Posterior vena cava (tissue), 2 donors: ENCODE data around the gene TIAL1. TPM values are rescaled to one million over a fixed set of nuclear protein-coding genes. Genes with fewer than 3 reads are reported as not detected.
A peak's percentile ranks its signal among the peaks of the same experiment; 100 is the strongest.
"Not testable (repeated sequence)": the region's sequence is repeated elsewhere in the genome, so short reads cannot be mapped to it uniquely, and the experiment has no call there.

Experiments used
- DNase-seq: peaks from one replicate; pipeline ENCODE4 v3.0.0-alpha.2; 2020; ENCODE audit warnings: low spot score
- intact Hi-C, 2 donors: fragments of 100-400 bp; cut with DNase I; formaldehyde crosslinking; loops; one replicate each; pipeline versions ENCODE4 v1.14.1 to v1.14.2; 2022 to 2023
- total RNA-seq, 2 donors: library from RNA; stranded (reverse); fragmentation: NEBNext Ultra II Directional; extraction: Animal tissue kit (Norgen Biotek cat#: 25700); gene quantifications; one replicate each; pipeline ENCODE4 v1.2.1, GENCODE V29; 2021
- donor health status: DM: yes; HTN: yes; CAD: no.
- donor health status: DM: yes; HTN: yes; CAD: no.

Gene TIAL1
- total RNA-seq, 2 donors from 2014 or later = 78.8 to 90.7 TPM

- DNase-seq = no peak
- intact Hi-C loops = no loop called here
These were observed 28.8 kb downstream of the TIAL1 start for GRCh38 chr10:119567978-119568377.

GRCh38 chr10:119562097-119562496 is 34.7 kb downstream of the TIAL1 start:
- intact Hi-C loops = no loop called here
- no peak for DNase-seq

- intact Hi-C loops, DNase-seq: not testable (repeated sequence)
These were observed 37.3 kb downstream of the TIAL1 start for GRCh38 chr10:119559511-119559910.

GRCh38 chr10:119556081-119556480 is 40.7 kb downstream of the TIAL1 start:
- intact Hi-C loops, DNase-seq: not testable (repeated sequence)

DNA sequence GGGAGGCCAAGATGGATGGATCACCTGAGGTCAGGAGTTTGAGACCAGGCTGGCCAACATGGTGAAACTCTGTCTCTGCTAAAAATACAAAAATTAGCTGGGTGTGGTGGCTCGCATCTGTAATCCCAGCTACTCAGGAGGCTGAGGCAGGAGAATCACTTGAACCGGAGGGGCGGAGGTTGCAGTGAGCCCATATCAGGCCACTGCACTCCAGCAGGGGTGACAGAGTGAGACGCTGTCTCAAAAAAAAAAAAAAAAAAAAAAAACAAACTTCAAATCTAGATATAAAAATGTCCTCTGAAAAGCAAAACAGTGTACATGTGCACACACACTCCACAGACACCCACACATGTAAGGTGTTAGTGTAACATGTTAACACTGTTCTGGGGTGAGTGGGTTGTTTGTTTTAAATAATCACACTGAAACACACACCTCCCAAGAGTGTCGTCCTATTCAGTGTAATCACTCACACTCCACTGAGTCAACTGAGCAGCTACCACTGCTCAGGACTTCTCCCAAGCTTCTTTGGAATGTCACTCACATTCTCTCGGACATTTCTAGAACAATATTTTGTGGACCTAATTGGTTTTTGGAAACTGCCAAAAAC is 41.5 kb downstream of the TIAL1 start:
- intact Hi-C loops = no loop called here
- no peak for DNase-seq

GRCh38 chr10:119550827-119551226 is 45.9 kb downstream of the TIAL1 start:
- intact Hi-C loops = no loop called here
- no peak for DNase-seq

DNA sequence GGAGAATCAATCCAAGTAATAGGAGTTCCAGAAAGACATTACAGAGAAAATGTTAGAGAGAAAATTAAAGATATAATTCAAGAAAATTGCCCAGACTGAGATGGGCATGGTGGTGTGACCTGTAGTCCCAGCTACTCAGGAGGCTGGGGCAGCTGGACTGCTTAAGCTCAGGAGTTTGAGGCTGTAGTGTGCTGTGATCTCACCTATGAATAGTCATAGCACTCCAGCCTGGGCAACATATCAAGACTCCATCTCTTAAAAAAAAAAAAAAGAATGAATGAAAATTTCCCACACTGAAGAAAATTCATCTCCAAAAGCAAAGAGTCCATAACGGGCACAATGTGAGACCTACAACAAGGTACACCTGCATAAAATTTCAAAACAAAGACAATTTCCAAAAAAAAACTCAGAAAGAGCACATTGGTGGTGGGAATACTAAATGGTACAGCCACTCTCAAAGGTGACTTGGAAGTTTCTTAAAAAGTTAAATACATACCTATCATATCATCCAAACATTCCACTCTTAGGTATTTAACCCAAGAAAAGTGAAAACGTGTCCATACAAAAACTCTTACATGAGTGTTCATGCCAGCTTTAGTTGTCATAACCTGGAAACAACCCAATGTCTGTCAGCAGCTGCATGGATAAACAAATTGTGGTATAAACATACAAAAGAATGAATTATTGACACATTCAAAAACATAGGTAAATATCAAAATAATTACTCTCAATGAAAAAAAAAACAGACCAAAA is 47.3 kb downstream of the TIAL1 start:
- no peak for DNase-seq
- intact Hi-C loops = no loop called here

- no peak for DNase-seq
- intact Hi-C loops = no loop called here
These were observed 50.8 kb downstream of the TIAL1 start for GRCh38 chr10:119546009-119546408.

- intact Hi-C loops = no loop called here
- no peak for DNase-seq
These were observed 51.5 kb downstream of the TIAL1 start for GRCh38 chr10:119545310-119545709.

DNA sequence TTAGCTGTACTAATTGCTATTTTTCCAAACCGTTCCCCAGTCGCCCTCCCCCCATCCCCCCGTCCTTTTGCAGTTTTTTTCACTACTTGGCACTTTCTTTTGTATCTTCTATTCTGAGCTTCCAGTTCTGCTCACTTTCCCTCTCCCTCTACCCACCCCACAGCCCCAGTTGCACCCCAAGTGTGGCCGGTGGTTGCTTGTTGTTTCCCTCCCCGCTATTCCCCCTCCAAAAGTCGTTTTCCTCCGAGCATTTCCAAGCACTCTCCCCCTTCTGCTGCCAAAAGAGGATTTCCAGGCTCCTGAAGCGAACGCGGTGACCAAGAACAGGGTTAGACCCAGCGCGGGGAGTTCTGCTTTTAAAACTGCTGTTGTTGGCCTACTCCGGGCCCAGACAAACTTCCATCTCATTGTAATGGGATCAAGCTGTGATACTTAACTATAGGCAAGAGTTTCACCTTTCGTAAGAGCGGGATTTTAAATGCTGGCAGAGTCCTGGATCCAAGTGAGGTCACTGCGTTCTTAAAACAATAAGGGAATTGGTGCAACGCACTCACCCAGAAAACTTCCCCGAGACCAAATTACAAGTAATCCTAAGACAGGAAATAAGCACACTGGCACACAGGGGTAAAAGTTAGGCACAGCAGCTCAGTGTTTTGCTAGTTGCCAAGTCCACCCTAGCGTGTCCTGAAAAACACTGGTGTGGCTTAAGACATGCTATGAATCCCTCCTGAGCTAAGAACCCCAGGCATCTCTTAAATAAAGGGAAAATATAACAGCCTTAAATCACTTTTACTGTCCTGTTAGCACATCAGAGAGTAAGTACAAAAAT is 52.7 kb downstream of the TIAL1 start:
- no peak for DNase-seq
- intact Hi-C loops = loop anchor here in 1 of 2 donors (5.0 kb wide), 1 partner anchor 947 kb away; the partner anchor contains the start of gene PRLHR

GRCh38 chr10:119542988-119543813 is 53.6 kb downstream of the TIAL1 start:
- peak; percentile 87 for DNase-seq
- intact Hi-C loops = loop anchor here in 1 of 2 donors (5.0 kb wide), 1 partner anchor 946 kb away; the partner anchor contains the start of gene PRLHR

DNA sequence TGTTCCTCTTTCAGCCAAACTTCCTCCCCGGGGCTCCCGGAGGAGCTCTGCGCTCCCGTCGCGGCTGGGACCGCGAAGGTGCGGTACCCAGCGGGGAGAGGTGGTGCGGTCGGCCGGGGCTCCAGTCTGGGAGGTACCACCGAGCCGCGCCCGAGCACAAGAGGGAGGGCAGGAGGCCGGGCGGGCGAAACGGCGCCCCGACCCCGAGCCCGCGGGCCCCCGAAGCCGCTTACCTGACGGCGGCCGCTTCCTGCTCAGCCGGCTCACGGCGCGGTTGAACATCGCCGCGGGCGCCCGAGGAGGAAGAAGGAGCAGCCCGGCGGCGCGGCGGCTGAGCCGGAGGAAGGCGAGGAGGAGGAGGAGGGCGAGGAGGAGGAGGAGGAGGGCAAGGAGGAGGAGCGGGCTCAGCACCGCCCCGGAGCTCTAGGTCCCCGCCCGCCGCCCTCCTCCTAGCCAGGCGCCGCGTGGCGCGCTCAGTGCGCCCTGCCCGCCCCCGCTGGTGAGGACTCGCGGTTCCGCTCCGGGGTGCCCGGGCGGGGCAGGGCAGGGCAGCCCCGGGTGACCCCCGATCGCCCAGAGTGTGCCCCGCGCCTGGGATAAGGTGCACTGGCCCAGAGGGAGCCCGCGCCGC is 54.3 kb downstream of the TIAL1 start, which contains the start of gene RGS10:
RGS10 (minus strand) TSS at position 363 of the 631 bp plus-strand sequence; CDS start at position 282, 81 bp downstream.
- intact Hi-C loops = loop anchor here in 1 of 2 donors (5.0 kb wide), 1 partner anchor 945 kb away; the partner anchor contains the start of gene PRLHR
- DNase-seq = peak; percentile 95

GRCh38 chr10:119541459-119542356 is 55.1 kb downstream of the TIAL1 start:
- DNase-seq = no peak
- intact Hi-C loops = loop anchor here in 1 of 2 donors (5.0 kb wide), 1 partner anchor 944 kb away; the partner anchor contains the start of gene PRLHR

- no peak for DNase-seq
- intact Hi-C loops = loop anchor here in 1 of 2 donors (5.0 kb wide), 1 partner anchor 944 kb away; the partner anchor contains the start of gene PRLHR
These were observed 55.7 kb downstream of the TIAL1 start for GRCh38 chr10:119541046-119541445.

GRCh38 chr10:119540038-119540437 is 56.7 kb downstream of the TIAL1 start:
- DNase-seq = no peak

DNA sequence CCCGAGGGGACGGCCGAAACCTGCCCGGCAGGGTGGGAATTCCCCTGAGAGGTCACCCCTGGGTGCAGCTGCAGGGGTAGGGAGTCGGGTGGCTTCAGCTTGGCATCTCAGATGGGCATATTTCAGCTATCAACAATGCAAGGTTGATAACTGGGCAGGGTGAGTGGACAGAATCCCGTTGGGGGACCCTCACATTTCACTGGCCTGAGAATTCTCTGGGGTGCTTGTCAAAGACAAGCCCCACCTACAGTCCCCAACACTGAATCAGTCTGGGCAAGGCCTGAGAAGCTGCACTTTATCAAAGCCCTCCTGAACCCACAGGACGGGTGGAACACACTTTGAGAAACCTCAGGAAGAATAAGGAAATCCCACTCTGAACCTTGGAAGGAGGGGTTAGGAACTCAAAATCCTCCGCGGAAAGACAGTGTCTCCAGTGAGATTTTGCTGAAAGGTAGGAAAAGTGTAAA is 57.4 kb downstream of the TIAL1 start:
- intact Hi-C loops = no loop called here

More at GRCh38 chr10:119540038-119540437, 56.7 kb downstream of the TIAL1 start:
- intact Hi-C loops = loop anchor here in 1 of 2 donors (5.0 kb wide), 1 partner anchor 943 kb away; the partner anchor contains the start of gene PRLHR

More for the DNA sequence above, 57.4 kb downstream of the TIAL1 start:
- DNase-seq = no peak
